Activated T-cell treated with anti-CD3 and anti-CD28 coated beads for 48 hours (primary cell): ENCODE results near the gene HRH3.

Experiments used
- DNase-seq: peaks from one replicate; pipeline ENCODE4 v3.0.0-alpha.2; 2020; ENCODE audit warnings: low read depth

The HRH3 gene

DNA sequence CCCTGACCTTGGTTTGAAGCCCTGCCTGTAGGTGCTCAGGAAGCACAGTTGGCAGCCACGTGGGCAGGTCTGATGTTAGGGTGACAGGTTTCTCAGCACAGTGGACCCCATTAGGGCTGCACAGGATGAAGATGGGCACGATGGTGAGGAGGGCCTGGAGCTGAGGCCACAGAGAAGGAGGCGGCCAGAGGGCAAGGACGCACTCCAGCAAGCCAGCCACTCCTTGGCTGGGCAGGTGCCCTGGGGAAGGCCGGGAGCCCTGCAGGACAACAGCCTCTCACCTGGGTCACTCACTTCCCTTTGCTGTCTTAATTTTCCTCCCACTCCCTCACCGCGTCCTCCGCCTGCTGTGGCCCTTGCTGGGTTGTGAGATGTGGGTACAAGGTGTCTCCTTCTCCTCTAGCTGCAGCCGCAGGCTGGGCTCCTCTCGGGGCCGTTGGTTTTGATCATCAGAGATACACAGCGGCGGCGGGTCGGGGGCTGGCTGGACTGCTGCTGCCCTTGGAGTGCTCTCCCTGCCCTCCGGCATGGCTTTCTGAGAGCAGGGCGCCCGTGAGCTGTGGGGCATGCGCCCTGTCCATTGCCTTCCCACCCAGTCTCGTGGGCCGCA, 23.9 kb upstream of the HRH3 start:
- DNase-seq, result no peak

DNA sequence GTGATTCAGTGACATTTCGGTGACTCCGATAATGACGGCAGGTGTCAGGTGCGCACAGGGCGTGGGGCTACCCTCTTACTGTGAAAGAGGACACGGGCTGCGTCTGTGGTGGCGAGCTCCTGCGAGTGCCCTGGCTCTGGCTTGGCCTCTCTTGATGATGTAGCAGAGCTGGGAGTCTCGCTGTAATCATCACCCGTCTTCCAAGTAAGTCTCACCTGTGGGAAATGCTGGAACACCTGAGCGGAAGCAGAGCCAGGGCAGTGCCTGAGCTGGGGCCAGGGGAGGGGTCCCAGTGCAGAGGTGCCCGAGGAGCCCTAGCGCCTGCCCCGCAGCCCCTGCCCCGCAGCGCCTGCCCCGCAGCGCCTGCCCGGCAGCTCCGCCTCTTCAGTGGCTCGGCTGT, 23.0 kb upstream of the HRH3 start:
- DNase-seq, result no peak

DNA sequence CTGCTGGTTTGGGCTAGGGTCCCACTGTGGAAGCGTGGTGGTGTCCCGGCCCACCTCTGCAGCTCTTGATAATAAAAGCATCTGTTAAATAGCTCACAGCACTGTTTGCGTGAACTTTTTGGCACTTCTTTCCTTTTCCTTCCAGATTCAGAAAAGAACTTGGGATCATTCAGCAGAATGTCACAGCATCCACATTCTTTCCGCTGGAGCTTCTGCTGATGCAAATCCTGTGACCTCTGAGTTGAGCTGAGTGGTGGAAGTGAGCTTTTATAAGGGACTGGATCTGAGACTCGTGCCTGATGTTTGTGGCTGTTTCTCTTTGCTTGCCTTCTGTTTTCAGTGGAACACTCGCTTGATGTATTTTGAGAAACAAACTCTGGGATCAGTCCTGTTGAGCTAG, 22.1 kb upstream of the HRH3 start:
- no peak for DNase-seq

DNA sequence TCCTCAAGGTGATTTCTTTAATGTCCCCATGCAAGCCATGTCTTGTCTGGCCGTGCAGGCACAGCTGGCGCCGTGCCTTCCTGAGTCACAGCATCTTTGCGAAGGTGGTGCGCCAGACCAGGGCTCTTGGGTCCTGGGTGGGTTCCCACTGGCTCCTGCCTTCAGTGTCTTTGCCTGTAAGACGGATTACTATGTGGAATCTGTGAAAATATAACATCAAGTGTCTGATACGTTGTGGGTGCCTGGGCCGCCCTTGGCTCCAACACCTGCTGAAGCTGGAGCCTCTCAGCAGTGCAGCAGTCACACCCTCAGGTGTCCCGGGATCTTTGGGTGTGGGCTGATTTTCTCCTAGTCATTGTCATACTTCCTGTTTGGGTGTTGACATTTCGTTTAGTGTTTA, 21.4 kb upstream of the HRH3 start:
- no peak for DNase-seq

DNA sequence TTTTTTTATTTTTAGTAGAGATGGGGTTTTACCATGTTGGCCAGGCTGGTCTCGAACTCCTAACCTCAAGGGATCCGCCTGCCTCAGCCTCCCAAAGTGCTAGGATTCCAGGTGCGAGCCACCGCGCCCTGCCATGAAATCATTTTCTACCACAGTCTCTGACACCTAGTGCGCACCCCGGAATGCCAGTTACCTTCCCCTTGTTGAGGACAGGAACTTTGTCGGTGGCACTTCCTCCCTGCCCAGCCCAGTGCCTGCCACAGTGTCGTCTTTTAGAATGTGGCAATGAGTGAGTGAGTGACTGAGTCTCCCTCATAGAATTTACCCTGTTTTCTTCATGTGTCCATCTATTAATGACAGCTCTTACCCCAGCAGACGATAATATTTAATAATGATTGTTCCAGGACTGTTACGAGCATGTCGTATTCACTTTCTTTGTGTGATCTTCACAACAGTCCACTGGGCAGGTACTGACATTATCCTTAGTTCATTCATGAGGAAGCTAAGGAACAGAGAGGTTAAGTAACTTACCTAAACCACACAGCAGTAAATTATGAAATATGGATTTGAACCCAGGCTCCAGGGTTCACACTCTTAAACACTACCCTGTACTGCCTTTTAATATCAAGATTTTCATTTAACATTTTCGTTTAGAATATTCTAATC, 20.1 kb upstream of the HRH3 start:
- no peak for DNase-seq

DNA sequence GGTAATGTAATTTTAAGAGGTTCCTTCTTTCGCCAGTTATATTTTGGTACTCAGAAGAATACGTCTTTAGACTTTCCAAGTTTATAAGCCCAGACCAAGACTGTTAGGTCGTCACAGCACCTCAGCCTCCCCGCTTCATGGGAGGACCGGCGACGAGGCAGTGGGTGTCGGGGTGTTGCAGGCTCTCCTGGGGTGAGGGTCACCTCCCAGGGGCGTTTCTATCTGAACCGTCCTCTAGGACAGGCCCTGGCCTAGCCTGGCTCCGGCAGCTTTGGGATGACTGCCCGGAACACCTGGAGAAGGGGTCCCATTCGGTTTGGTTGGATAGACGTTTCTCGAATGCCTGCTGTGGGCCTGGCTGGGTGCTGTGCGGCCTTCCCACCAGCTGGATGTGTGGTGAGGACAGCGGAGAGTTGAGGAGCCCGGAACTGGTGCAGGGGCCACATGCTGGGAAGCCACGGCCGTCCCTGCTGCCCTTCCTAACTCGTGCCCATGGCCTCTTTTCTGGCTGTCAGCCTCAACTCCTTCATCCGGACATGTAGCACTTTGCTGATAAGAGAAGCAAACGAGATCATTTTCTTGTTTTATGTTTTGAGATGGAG, 19.3 kb upstream of the HRH3 start:
- DNase-seq, result no peak

DNA sequence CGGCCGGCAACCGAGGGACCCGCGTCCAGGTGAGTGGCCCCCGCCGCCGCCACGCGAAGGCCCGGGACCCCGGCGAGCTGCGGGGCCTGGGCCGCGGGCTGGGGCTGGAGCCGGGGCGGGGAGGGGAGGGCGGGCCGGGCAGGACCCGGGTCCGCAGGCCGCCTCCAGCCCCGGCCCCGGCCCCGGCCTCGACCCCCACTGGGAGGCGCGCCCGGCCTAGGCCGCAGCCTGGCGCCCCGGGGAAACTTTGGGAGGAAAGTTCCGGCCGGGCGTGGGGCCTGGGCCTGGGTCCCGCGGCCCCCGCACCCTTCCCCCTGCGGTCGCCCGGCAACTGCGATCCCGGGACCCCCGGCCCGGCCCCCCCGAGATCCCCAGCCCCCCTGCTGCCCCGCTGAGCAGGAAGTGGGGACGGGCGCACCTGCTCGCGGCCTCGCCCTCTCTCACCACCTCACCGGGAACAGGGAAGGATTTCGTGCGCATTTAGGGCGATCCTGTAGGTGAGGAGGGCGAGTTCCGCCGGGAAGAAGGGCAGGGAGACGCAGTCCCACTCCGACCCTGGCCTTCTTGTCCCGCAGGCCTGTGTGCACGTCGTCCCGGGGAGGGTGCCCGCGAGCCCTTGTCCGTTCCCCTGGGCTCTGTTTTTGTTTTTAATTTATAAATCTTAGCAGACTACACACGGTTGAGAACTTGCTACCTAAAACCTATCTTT, 18.6 kb upstream of the HRH3 start:
- no peak for DNase-seq

DNA sequence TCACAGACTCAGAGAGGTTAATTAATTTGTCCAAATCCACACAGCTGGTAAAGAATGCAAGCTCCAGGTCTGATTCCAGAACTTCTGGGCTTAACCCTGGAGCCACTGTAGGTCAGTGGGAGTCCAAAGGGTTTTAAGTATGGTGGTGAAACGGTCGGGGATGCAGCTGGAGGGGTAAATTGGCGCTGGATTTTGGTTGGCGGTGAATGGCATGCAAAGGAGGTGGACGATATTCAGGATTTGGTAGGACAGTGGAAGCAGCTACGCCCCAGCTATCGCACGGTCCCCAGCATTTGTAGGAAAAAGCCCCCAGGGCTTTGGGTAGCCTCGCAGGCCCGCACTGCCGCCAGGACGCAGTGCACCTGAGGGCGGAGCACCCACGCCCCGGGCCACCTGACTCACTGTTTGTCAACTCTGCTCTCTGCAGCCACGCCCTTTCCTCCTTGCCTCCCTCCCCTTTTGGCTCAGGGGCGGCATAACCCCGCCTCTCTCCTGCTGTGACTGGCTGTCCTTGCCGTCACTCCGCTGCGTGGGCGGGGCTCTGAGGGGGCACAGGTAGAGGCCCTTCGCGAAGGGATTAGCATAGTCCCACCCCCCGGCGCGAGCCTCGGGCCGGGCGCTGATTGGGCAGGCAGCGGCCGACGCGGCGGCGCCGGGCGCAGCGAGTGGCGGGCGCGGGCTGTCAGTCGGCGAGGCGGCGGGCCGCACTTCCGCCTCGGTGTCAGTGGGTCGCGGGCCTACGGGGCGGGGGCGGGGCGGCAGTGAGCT, 17.9 kb upstream of the HRH3 start, which contains the start of gene OSBPL2:
OSBPL2 (plus strand) TSS at position 721 of the 768 bp plus-strand sequence. CDS start 17,664 bp downstream, outside the sequence.
- peak; percentile 100 for DNase-seq

DNA sequence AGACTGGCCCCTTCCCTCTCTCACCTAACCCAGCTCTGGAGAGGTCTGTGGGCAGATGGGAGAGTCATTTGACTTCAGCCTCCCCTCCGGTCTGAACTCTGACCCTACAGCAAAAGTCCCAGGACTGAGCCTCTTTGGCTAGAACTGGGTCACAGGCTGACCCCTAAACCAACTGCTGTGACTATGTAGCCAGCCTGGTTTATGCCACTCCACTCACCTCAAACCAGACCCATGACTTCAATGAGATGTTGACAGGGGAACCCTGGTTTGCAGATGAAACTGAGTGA, 17.4 kb upstream of the HRH3 start:
- no peak for DNase-seq

DNA sequence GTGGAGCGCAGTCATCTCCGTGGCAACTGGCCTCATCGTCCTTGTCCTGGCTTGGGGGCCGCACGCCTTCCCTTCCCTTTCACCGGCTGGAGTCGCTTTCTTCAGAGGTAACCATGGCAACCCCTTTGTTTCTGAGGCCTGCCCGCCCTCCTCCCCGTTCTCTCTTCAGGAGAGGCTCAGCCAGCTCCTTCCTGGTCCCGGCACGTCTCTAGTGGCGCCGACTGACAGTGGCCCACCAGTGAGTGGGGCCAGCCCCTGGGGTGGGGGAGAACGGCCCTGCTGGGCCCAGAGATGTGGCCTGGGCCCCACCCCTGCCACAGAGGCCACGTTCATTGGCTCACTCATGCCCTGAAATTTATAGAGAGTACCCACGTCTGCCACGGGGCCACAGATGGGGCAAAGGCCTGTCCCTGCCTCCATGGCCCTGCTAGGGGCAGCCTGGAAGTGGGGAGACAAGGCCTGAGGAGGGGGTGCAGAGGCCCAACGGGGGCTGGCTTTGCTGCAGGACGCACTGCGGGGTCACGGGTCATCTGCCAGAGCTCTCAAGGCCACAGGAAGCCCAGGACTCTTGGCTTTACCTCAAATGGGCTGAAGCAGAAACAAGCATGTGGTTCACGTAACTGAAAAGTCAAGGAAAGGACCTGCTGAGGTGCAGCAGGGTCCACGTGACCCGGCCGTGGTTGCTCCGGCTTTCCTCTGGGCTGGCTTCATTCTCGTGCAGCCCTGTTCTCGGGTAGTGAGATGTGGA, 16.9 kb upstream of the HRH3 start:
- no peak for DNase-seq

DNA sequence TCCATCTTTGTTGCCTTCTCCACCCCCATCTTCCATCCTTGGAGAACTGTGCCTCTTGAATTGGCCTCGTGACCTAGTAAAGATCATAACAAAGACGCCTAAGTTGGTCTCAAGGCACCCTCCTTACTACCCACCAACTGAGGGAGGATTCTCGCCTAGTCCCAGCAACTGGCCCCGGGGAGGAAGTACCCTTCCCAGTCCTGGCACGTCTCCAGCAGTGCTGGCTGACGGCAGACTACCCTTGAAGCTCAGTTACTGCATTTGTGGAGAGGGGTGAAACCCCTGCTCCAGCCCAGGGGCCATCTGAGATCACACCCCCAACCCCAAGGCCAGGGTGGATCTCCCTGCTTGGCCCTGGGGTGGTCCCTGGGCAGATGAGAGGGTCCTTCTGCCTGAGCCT, 16.1 kb upstream of the HRH3 start:
- DNase-seq, result no peak

DNA sequence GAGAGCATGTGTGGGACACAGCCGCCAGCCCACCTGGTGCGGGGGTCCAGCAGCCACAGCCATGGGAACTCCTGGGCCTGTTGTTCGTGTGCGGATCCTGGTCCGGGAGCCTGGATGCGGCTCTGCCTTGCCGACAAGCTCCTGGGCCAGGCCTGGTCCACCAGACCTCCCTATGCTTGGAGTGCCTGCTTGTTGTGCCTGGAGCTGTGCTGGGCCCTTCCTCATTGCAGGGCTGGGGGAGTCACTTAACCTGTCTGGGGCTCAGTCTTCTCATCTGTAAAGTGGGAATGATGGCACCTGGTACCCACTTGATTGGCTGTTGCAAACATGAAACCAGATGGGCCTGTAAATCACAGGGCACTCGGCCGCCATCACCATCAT, 15.7 kb upstream of the HRH3 start:
- no peak for DNase-seq

DNA sequence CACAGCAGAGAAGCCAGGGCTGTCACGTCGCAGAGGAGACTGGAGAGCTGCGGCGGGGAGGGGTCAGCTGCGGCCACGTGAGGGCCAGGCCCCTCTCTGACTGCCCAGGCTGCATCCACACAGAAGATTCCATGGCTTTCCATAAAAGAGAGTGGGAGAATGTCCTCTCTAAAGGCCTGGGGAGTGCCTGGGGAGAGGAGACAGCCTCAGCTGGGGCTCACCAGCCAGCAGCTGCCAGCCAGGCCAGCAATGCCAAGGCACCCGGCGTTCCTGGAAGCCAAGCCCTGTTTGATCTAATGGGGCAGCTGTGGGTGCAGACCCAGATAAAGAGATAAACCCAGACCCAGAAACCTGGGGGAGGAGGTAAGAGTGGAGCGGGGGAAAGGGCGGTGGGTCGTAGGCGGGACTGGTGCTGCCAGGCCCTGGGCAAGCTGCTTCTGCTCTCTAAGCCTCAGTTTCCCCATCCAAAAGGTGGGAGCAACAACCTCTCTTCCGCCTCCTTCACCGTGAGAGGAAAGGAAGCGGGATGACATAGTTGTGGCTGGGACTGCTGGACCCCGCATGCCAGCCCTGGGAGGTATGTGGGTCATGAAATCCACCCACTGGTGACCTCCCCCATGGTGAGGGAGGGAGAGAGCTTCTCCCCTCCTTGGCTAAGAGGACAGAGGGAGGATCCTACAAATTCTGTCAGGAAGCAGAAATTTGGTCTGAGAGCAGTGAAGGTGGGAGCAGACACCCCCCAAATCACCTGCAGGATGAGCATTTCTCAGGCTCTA, 15.1 kb upstream of the HRH3 start:
- no peak for DNase-seq

DNA sequence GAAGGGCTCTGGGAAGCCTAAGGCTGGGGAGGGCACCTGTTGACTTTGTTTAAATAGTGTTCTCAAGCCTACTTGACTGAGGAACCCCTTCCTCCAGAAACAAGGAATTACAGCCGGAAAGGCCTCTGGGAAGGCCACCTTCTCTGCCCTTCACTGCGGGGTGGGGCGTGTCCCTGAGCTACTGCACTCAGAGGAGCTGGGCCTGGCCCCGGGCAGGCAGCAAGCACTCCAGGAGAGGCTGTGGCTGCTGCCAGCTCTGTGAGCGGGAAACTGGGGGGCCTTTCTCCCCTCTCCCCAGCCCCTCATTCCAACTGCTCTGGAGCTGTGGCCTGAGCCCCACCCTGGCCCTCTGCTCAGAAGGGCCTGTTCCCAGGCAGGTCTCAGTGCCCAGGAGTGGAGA, 14.3 kb upstream of the HRH3 start:
- DNase-seq, result no peak

DNA sequence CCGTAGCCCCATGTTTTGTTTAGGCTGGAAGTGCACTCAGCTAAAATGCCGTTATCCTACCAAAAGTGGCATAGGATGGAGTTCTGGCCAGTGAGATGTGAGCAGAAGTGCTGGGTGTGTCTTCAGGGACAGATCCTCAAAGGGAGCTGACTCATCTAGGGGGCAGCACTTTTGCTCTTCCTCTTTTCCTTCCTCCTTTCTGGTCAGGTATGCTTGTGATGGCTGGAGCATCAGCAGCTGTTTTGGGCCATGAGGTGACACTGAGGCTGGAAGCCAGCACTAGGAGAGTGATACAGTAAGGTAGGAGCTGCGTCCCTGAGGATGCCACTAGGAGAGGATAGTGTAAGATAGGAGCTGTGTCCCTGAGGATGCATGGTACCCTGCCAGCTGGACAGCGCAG, 13.6 kb upstream of the HRH3 start:
- DNase-seq, result no peak

DNA sequence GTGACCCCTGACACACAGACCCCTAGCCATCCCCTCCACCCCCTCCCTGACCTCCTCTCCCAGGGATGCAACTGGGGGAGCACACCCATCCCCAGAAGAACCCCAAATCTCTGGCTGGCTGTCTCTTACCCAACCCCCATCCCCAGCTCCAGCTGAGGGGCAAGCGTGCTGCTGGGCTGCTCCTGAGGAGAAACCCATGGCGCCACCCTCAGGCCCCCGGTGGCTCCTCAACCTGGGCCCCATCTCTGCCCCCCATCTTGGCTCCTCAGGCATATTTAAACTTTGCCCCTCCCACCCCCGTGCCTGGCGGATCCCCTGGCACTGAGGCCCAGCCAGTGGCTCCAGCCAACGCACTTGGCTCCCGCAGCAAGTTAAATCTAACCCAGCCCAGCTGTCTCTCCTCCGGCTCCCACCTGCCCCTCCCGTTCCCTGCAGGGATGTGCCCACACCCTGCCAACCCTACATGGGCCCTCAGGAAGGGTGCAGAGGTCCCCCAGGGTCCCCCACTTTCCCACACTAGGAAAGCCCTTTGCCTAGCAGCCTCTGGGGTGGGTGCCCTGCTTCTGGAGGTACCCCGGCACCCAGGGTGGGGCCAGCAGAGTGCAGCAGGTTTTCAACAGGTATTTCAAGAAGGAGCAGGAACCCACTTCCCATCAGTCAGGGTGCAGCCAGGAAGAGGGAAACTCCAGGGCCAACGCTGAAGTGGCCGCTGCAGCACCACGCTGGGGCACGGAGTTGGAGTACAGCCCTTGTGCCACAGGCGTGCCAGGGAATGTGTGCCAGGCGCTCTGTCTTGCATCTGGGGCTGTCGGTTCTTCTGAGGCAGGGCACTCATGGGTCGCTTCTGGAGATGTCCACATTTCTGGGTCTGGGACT, 12.9 kb upstream of the HRH3 start:
- DNase-seq, result no peak

DNA sequence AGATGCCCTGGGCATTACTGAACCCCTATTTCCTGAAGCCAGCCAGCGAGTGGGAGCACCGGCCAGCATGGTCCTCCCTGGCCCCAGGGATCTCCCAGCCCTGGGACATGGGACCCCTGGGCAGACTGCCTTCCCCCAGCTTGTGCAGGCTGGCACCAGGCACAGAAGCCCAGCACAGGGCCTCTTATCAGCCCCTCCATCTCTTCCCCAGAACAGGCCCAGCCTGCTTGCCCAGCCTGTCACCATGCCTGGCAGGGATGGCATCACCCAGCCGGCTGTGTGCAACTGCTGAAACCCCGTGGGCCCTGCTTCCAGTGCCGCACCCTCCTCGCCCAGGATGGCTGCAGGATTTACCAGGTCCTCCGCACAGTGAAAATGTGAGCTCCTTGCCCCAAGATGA, 12.1 kb upstream of the HRH3 start:
- DNase-seq, result no peak

DNA sequence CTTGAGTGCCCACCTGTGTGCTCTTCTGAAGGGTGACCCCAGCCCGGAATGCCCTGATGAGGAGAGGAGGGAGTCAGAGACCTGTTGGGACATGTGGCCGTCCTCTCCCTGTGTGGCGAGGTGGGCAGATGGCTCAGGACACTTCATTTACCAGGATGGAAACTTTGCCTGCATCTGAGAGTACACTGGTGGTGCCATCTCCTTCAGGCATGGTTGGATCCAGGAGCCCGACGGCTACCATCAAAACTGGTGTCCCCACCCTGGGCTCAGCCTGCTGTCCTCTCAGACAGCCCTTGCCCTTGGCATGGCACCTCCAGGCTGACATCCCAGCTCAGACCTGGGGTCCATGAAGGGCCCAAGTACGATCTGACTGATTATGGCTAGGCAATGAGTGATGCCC, 11.2 kb upstream of the HRH3 start:
- DNase-seq, result no peak

DNA sequence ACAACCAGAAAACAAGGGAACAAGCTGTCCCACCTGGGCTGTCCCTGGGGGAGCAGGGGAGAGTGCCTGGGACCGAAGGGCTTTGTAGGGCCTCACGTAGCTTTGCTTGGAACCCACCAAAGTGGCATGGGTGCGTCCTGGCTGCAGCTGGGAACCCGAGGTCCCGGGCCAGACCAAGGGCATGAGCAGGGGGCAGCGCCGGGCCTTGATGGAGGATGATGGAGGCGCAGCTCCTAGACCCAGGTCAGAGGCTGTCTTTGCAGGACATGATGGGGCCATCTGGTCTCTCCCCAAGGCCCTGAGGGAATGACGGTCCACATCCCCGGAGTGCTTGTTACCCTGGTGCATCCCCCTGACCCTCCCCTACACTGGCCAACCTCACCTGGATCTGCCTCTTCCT, 10.6 kb upstream of the HRH3 start:
- no peak for DNase-seq

DNA sequence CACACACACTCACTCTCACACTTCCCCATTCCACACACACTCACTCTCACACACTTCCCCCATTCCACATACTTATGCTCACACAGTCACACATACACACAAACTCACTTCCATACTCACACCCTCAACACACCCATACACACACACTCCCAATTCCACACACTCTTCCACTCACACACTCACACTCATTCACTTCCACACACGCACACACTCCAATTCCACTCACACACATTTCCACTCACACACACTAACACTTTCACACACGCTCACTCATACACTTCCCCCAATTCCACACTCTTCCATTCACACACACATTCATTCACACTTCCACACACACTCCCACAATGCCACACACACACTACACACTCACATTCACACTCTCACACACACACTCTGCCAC, 10.2 kb upstream of the HRH3 start:
- DNase-seq, result no peak
